Measurements from ENCODE around the gene BTF3.
"Not testable (repeated sequence)": the region's sequence is repeated elsewhere in the genome, so short reads cannot be mapped to it uniquely, and the experiment has no call there.

The BTF3 gene

DNA sequence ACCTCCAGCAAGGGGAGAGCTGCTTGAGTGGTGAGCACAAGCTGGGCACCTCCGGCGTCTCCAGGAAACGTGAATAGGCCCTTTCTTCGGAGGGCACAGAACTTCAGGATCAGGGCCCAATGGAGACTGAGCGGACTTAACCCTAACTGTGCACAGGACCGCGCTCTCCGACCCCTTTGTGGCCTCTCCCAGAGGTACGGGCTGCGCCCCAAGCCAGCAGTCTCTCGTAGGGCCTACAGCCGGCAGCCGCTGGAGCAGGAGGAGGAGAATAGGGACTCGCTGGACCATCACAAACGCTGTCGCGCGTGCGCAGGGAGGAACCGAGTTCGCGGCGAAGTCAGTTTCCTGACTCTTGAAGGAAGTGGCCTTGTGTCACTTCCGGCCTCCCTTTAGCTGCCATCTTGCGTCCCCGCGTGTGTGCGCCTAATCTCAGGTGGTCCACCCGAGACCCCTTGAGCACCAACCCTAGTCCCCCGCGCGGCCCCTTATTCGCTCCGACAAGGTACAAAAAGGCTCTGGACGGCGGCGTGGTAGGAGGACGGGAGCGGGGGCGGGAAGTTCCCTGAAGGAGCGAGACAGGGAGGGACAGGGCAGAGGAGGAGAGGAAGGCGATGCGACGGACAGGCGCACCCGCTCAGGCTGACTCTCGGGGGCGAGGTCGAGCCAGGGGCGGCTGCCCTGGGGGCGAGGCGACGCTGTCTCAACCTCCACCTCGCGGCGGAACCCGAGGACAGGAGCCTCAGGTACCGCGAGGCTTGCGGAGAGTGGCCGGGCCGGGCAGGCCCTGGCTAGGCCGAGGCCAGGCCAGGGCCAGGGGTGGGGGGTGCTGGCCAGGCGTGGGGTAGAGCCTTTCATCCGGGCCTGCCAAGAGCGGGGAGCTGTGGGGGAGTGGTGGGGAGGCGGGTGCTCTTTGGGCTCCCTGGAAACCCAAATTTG is at the start of gene BTF3:
Gene BTF3, plus strand, starts transcription at position 386 of the 936 bp plus-strand sequence. Its CDS starts 226 bp downstream, at position 612.
- peak; percentile 88 to 94 for DNase-seq

DNA sequence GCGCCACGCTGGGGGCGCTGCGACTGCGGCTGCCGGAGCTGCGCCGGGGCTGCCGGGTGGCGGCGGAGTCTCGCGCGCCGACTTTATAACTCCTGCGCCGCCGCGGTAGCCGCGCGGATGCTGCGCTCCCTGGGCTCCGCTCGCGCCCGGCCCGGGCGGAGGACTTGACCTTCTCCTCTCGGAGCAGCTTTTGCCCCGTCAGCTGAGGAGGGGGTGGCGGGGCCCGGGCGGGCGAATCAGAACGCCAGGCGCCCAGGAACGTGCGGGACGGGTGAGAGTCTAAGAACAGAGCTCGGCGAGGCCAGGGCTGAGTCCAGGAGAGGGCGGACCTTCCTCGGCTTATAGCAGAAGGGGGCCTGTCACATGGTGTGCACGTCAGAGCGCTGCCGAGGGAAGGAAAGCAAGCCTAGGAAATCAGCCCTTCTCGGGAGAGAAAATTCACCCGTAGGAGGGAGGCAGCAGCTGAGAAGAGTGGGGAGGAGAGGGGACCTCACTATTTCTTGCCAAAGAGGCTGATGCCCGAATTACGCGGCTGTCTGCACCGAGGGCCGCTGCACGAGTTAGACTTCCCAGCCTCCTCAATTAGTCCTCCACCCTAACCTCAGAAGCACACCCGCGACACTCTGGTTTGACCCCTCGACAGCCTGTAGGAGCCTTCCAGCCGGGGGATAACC is 49.6 kb upstream of the BTF3 start, which contains the start of gene FOXD1:
Gene FOXD1, minus strand, starts transcription at position 315 of the 674 bp plus-strand sequence. CDS start 415 bp downstream, outside the sequence.
- peak; percentile 74 to 85 for DNase-seq

DNA sequence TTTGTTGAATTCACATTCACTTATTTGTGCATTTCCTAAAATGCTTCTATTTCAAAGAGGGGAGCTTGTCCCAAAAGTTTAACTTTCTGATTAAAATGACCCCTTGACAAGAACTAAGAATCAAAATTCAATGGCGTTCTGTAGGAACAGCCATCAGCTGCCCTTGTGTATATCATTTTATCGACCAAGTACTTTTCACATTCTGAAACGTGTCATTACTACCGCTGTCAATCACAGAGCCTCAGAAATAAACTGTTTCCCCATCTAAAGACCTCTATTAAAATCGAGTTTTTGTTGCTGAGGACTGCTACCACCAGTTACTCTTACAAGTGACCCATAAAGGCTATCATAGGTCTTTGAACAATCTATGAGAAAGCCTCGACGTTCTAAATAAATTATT is 48.1 kb upstream of the BTF3 start:
- no peak for DNase-seq

DNA sequence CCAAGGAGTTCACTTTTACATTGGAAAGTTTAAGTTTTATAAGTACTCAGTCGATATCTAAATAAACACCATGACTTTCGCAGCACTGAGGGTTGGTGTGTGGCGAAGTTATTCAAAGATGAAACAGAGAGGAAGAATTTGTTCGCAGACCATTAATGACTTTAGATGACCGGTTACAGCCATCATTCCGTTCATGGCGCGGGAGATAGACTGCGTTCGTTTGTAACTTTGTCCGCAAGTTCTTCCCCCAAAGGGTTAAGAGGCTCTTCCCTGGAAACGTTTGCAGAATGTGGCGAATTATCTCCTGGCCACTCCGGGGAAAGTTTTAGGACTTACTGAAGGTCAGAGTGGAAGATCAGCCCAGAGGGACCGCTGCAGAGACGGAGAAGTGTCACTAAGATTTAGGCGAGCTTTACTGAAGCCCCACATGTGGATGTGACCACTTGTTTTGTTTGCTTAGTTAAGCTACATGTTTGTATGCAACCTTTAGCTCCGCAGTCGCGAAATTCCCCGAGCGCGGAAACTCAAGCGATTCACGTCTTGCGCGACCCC is 47.5 kb upstream of the BTF3 start:
- DNase-seq: no peak

DNA sequence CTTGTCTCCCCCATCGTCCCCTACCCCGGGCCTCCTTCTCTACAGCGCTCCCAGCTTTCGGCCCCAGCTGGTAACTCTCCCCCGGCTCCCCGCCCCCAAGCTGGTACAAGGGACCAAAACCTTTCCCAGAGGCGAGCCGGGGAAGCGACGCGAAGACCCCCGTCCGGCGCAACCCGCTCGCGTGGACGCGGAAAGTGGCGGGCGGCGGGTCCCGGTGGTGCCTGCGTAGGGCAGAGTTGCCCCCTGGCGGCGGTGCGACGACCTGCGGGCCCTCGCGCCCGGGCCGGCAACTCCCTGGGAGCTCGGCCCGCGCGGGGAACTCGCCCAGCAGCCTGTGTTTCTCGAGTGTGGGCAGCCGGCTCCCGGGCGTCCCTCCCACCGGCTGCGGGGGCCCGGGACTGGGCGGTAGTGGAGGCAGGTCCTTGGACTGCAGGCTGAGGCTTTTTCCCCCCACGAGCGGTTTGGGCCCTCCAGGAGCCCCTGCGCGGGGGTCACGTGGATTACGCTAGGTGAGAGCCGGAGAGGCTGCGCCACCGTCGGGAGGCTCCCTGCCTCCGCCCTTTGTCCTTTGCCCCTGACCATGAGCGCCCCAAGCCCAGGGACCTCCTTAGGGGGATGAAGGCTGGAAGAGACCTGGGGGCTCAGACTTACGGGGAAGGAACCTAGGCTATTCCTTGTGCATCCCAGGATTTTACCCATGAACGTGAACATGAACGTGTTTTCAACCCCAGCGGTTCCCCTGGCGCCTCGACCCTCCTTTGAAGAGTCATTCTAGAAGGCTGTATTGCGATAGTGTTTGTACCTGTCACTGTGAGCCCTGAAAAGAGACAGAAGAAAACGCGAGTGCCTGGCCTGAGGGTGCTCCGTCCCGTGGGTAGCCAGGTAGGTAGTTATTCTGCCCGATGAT is 46.8 kb upstream of the BTF3 start:
- peak; percentile 39 to 55 for DNase-seq

DNA sequence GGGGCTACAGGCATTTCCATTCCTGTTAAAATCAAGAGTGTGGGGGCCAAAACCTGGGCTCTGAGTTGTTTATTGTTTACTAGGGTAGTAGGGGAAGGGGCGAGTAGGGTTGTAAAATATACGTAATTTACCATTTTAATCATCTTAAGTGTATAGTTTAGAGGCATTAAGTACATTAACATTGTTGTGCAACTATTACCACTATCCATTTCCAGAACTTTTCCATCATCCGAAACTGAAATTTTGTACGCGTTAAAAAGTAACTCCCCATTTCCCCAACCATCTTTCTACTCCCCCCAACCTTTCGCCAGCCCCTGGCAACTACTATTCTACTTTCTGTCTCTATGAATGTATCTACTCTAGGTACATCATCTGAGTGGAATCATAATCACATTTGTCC is 46.0 kb upstream of the BTF3 start:
- no peak for DNase-seq

DNA sequence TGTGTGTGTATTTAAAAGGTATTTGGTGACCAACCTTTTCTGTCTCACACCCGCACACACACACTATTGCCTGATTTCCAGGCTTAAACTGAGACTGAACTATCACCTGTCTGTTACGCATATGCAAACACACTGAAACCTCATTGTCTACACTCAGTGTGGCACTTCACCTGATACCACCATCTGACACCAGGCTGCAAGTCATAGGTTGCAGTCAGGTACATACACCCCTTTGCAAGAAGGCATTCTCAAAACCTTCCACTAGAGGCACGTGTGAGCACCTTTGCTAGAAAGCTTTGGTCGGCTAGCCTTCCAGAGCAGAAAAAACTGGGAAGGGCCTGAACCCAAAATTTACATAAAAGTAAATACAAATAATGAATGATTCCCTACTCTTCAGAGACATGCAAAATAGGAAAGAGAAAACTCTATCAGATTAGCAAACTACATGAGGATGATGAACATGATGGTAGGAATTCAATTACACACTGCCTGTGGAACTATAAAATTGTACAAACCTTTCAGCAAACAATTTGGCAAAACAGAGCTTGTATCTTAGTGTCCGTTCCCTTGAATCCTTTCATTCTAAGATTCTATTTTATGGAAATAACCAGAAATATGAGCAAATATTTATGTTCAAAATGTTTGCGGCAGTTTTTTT is 43.7 kb upstream of the BTF3 start:
- peak; percentile 63 to 81 for DNase-seq

DNA sequence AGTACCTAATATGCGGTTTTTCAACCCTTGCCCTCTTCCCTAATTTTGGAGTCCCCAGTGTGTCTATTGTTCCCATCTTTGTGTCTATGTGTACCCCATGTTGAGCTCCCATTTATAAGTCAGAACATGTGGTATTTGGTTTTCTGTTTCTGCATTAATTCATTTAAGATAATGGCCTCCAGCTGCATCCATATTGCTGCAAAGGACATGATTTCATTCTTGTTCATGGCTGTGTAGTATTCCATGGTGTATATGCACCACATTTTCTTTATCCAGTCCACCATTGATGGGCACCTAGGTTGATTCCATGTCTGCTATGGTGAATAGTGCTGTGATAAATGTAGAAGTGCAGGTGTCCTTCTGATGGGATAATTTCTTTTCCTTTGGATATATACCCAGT is 41.8 kb upstream of the BTF3 start:
- not testable (repeated sequence) for DNase-seq

DNA sequence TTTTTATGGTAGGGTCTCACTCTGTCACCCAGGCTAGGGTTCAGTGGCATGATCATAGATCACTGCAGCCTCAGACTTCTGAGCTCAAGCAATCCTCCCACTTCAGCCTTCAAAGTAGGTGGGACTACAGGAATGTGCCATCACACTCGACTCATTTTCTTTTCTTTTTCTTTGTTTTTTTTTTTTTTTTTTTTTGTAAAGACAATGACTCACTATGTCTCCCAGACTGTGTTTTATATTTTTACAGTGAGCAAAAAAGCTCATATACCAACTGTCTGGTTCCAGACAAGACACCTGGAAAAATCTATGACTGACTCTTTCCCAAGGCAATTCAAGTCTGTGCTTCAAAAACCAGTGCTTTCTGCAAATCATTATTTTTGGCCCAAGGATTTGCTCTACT is 38.9 kb upstream of the BTF3 start:
- DNase-seq: no peak

DNA sequence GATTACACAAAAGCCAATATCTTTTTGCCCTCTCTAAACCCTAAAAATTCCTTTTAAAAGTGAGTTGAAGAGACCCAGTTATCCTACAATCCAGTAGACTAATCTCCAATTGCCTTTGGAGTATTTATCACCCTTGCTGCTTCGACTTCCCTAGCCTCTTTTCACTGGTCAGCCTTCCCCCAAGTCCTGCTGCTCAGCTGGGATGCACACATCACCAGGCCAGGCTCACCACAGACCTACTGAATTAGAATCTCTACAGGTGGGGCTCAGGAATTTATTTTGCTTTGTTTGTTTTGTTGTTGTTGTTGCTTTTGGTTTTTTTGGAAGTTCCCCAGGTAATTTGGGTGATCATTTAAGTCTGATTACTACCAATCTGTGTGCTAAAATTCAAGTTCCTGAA is 38.1 kb upstream of the BTF3 start:
- no peak for DNase-seq

DNA sequence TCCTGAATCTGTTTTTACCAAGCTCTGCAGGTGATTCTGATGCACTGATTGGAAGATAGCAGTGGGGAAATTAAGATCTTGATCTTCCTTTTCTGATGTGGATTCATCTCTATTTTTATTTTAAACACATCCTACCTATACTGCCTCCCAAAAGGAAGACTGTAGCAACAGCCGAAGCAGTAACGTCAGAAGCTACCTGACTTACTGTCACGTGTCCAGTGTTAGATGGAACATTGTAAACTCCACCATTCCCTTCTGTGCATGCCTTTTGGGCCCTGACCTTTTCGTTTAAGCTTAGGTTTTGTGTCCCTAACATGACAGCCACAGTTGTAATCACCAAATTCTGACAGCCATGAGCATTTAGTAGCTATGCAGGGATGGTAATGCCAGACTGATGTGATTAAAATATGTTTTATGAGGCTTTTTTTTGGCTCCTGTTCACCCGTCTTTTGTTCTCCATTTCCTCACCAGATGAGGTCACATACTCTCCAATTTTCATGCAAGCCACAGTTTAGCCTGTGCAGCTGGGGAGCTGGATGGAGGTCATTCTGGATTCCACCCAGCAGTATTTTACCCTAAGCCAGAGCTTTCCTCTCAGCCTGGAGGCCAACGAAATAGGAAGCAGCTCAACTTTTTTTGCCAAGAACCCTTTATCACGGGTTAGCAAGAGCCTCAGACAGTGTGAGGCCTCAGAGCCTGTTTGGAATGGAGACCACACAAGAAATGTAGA is 34.1 kb upstream of the BTF3 start:
- peak in 1 of 2 experiments; percentile 2 for DNase-seq

DNA sequence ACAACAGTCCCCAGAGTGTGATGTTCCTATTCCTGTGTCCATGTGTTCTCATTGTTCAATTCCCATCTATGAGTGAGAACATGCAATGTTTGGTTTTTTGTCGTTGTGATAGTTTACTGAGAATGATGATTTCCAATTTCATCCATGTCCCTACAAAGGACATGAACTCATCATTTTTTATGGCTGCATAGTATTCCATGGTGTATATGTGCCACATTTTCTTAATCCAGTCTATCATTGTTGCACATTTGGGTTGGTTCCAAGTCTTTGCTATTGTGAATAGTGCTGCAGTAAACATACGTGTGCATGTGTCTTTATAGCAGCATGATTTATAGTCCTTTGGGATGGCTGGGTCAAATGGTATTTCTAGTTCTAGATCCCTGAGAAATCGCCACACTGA is 29.6 kb upstream of the BTF3 start:
- DNase-seq: not testable (repeated sequence)

DNA sequence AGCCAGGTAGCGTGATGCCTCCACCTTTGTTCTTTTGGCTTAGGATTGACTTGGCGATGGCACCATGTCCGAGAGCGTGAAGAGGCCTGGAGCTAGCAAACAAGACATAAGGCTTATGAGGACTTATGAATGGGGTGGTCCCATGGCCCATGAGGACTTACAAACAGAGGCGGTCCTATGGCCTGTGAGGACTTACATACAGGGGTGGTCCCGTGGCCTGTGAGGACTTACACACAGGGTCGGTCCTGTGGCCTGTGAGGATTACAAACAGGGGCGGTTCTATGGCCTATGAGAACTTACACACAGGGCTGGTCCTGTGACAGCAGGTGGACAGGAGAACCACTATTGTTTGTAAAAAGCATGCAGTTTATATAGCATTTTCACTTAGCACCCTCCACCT is 28.4 kb upstream of the BTF3 start:
- DNase-seq: no peak

DNA sequence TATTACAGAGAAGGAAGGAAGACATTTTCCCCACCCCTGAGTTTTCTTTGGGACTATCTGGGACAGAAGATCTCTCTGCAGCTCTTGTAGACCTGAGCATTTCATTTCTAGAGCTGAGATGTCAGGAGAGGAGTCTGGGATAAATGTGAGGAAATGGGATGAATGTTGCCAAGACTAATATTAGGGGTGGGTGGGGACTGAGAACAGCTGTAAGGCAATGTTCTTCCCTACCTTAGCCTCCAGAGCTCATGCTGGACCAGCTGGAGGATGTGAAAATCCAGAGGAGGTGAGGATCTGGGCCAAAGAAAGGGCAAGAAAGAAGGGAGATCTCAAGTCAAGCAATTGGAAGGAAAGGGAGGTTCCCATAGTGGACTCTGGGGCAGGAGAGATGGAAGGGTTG is 26.6 kb upstream of the BTF3 start:
- no peak for DNase-seq

DNA sequence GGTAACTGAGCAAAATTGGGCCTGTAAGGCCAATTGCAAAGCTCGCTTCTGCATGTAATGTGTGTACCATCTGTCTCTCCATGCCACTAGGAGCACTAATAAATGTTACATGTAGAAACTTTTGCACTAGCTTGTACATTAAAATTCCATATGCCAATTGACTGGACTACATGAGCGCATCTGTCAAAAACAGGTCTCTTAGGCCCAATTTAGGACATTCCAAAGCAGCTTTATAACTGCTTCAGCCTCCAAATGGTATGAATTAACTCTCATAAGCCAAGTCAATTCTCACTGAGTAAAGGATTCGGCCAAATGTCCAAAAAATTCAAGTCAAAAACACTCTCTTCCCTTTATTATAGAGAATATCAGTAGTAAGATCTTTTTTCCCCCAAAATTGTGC is 26.1 kb upstream of the BTF3 start:
- DNase-seq: no peak

DNA sequence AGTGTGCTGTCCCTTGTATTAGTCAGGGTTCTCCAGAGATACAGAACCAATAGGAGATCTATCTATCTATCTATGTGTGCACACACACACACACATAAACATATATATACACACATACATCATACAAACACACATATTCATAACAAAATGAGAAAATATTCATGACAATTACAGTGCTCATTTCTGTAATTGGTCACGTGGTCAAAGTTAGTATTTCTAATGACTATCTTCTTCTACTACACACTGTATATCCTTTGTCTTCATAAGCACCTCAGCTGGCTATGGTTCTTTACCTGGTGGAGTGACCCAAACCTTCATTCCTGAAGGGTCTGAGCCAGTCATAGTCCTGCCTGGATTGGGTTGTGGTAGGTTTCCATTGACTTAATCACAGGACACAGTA is 17.7 kb upstream of the BTF3 start:
- DNase-seq: no peak

DNA sequence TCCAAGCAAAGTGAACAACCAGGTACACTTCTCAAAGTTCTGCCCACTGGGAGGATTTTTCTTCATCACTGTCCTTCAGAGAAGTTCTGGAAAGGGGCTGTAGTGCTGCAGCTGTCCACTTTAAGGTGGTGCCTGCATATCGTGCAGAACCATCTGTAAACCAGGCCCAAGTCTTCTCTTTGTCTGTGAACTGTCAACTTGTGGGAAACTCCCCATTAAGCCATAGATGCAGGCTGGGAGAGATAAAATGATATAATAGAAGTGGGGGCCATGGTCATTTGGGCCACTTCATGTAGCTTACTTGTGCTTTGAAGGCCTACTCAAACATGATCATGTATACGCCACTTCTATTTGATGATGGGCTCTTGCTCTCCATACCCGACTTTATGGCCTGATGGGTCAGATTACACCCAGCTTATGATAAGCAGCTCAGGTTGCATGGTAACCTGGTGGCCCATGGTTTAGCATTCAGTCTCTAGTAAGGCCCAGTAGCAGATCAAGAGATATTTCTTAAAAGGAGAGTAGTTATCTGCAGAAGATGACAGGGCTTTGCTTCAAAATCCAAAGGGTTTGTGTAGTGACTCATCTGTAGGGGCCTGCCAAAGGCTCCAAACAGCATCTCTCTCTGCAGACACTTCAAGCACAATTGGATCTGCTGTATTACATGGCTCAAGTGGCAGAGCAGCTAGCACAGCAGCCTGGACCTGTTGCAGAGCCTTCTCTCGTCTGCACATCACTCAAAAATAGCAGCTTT is 15.7 kb upstream of the BTF3 start:
- DNase-seq: no peak

DNA sequence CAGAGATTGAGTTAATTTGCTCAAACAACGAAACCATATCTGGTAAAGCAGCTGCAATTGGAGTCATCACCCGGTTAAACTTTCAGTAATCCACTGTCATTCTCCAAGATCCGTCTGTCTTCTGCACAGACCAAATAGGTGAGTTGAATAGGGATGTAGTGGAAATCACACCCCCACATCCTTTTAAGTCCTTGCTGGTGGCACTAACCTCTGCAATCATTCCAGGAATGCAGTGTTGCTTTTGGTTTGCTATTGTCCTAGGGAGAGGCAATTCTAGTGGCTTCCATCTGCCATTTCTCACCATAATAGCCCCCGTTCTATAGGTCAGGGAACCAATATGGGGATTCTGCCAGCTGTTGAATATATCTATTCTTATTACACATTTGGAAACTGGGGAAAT is 14.6 kb upstream of the BTF3 start:
- no peak for DNase-seq

DNA sequence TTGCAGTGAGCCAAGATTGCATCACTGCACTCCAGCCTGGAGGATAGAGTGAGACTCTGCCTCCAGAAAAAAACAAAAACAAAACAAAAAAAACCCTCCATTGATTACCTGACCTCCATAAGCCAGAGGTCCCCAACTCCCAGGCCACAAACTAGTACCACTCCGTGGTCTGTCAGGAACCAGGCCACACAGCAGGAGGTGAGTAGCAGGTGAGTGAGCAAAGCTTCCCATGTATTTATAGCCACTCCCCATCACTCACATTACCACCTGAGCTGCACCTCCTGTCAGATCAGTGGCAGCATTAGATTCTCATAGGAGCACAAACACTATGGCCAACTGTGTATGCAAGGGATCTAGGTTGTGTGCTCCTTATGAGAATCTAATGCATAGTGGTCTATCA is 13.7 kb upstream of the BTF3 start:
- DNase-seq: no peak

DNA sequence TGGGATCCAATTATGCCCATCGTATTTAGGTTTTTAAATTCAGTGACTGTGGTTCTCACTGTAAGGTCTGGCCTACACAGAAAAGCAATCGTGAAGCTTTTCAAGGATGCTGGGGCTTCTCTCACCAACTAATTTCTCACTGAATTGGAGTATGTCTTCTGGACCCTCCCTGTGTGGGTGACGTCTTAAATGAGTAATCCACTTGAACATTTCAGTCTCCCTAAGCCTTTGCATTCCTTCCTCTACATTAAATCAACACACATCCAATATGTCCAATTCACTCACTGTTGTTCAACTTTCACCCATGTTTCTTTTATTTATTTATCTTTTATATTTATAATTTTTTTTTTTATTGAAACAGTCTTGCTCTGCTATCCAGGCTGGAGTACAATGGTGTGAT is 12.5 kb upstream of the BTF3 start:
- DNase-seq: no peak

All from NCI-H2081 (cell line).